Measurements from ENCODE around the gene FAM117A. TPM values are rescaled to one million over a fixed set of nuclear protein-coding genes. Genes with fewer than 3 reads are reported as not detected.

The FAM117A gene
- total RNA-seq (10 to 100 TPM; 21.8 to 24.8 TPM), polyA plus RNA-seq (85.0 TPM)

- H3K27me3 Mint-ChIP-seq = peaks cover 0 to 3% of the 10 kb centered on the region in 2 donors
- Histone ChIP-seq H3K27ac (ENCODE audit: low read depth, low read length) (peak within 1 kb of the TSS; percentile 66), H3K36me3 (ENCODE audit: insufficient read depth, low read length) (no peaks in the 10 kb centered on the region), H3K4me1 (ENCODE audit: insufficient read depth, low read length) (peaks cover 39% of the 10 kb centered on the region), H3K4me3 (ENCODE audit: low read length) (peak within 1 kb of the TSS; percentile 82), H3K27me3 (ENCODE audit: insufficient read depth, low read length, poor library complexity, severe bottlenecking) (no peaks in the 10 kb centered on the region), H3K9me3 (ENCODE audit: low read length) (no peaks in the 10 kb centered on the region)
- H3K9me3 Mint-ChIP-seq = no peaks in the 10 kb centered on the region
- ChIA-PET CTCF (interaction anchor here (0.5 to 4.0 kb wide), 18 partner anchors 10 to 195 kb away, joined by 3 to 37 read pairs (median 4); partner anchors contain the start of genes KAT7 and SLC35B1), POLR2A (interaction anchor here (0.5 to 4.9 kb wide), 17 partner anchors 8 to 87 kb away, joined by 3 to 70 read pairs (median 6); partner anchors contain the start of genes KAT7 and SLC35B1)
- peak within 1 kb of the TSS; percentile 43 to 99 (median 96) for H3K27ac Mint-ChIP-seq
- H3K4me3 Mint-ChIP-seq = peak within 1 kb of the TSS; percentile 82 to 100 (median 98)
- peak; percentile 90 to 99 (median 98) for DNase-seq
- H3K36me3 Mint-ChIP-seq = peaks cover 0 to 33% (median 0%) of the 10 kb centered on the region in 3 donors
- peaks cover 47 to 56% (median 51%) of the 10 kb centered on the region in 3 donors for H3K4me1 Mint-ChIP-seq
Measured at GRCh38 chr17:49763735-49764558, at the start of gene FAM117A. TSS of gene FAM117A (minus strand) at chr17:49764131. CDS start at chr17:49764087, 44 bp downstream.

- H3K27me3 ChIP-seq (ENCODE audit: insufficient read depth, low read length, poor library complexity, severe bottlenecking) = no peaks in the 10 kb centered on the region
- no peaks in the 10 kb centered on the region for H3K4me1 ChIP-seq (ENCODE audit: insufficient read depth, low read length)
- no peak overlapping the region for H3K4me3 Mint-ChIP-seq
- peaks cover 14 to 77% (median 24%) of the 10 kb centered on the region in 3 donors for H3K36me3 Mint-ChIP-seq
- peaks cover 0 to 2% of the 10 kb centered on the region in 2 donors for H3K27me3 Mint-ChIP-seq
- H3K4me3 ChIP-seq (ENCODE audit: low read length) = no peak overlapping the region
- no peak overlapping the region for H3K27ac ChIP-seq (ENCODE audit: low read depth, low read length)
- peaks cover 47% of the 10 kb centered on the region for H3K36me3 ChIP-seq (ENCODE audit: insufficient read depth, low read length)
- peak overlapping the region in 2 of 8 donors; percentile 20 to 39 for H3K27ac Mint-ChIP-seq
- ChIA-PET POLR2A (no interaction called here), CTCF (no interaction called here)
- H3K9me3 ChIP-seq (ENCODE audit: low read length) = no peaks in the 10 kb centered on the region
- no peak for DNase-seq
- no peaks in the 10 kb centered on the region for H3K9me3 Mint-ChIP-seq
- peaks cover 36 to 52% (median 43%) of the 10 kb centered on the region in 3 donors for H3K4me1 Mint-ChIP-seq
Measured at GRCh38 chr17:49809056-49809455, 45.1 kb upstream of the FAM117A start.

- no peaks in the 10 kb centered on the region for H3K27me3 Mint-ChIP-seq
- Histone ChIP-seq H3K4me3 (ENCODE audit: low read length) (no peak overlapping the region), H3K9me3 (ENCODE audit: low read length) (no peaks in the 10 kb centered on the region), H3K4me1 (ENCODE audit: insufficient read depth, low read length) (peaks cover 24% of the 10 kb centered on the region), H3K36me3 (ENCODE audit: insufficient read depth, low read length) (peaks cover 51% of the 10 kb centered on the region), H3K27ac (ENCODE audit: low read depth, low read length) (no peak overlapping the region), H3K27me3 (ENCODE audit: insufficient read depth, low read length, poor library complexity, severe bottlenecking) (no peaks in the 10 kb centered on the region)
- CTCF ChIA-PET = interaction anchor here (1.1 to 1.2 kb wide), 2 partner anchors 34 to 90 kb away, joined by 3 to 5 read pairs; no protein-coding TSS in a partner anchor
- peaks cover 16 to 84% (median 18%) of the 10 kb centered on the region in 3 donors for H3K36me3 Mint-ChIP-seq
- H3K27ac Mint-ChIP-seq = peak overlapping the region in 4 of 8 donors; percentile 31 to 80 (median 62)
- POLR2A ChIA-PET = interaction anchor here (1.3 kb wide), 1 partner anchor 35 kb away, joined by 3 read pairs; the partner anchor contains the start of gene FAM117A
- DNase-seq = no peak
- H3K4me1 Mint-ChIP-seq = peaks cover 46 to 63% (median 51%) of the 10 kb centered on the region in 3 donors
- no peaks in the 10 kb centered on the region for H3K9me3 Mint-ChIP-seq
- no peak overlapping the region for H3K4me3 Mint-ChIP-seq
Measured at GRCh38 chr17:49798738-49799137, 34.8 kb upstream of the FAM117A start.

- Mint-ChIP-seq H3K9me3 (no peaks in the 10 kb centered on the region), H3K27ac (peak overlapping the region in 5 of 8 donors; percentile 31 to 73 (median 51)), H3K36me3 (peaks cover 16 to 87% (median 19%) of the 10 kb centered on the region in 3 donors), H3K4me1 (peaks cover 48 to 67% (median 56%) of the 10 kb centered on the region in 3 donors), H3K4me3 (peak overlapping the region in 1 of 7 donors; percentile 23), H3K27me3 (no peaks in the 10 kb centered on the region)
- ChIA-PET POLR2A (interaction anchor here (1.3 kb wide), 1 partner anchor 34 kb away, joined by 3 read pairs; the partner anchor contains the start of gene FAM117A), CTCF (interaction anchor here (0.6 to 1.5 kb wide), 4 partner anchors 10 to 1067 kb away, joined by 3 to 5 read pairs (median 3); partner anchors contain the start of gene KAT7)
- Histone ChIP-seq H3K36me3 (ENCODE audit: insufficient read depth, low read length) (peaks cover 55% of the 10 kb centered on the region), H3K4me1 (ENCODE audit: insufficient read depth, low read length) (peaks cover 27% of the 10 kb centered on the region), H3K4me3 (ENCODE audit: low read length) (no peak overlapping the region), H3K27me3 (ENCODE audit: insufficient read depth, low read length, poor library complexity, severe bottlenecking) (no peaks in the 10 kb centered on the region), H3K27ac (ENCODE audit: low read depth, low read length) (no peak overlapping the region), H3K9me3 (ENCODE audit: low read length) (no peaks in the 10 kb centered on the region)
- DNase-seq = no peak
Measured at GRCh38 chr17:49798182-49798581, 34.3 kb upstream of the FAM117A start.

- Mint-ChIP-seq H3K27me3 (no peaks in the 10 kb centered on the region), H3K27ac (peak overlapping the region in 5 of 8 donors; percentile 21 to 87 (median 72)), H3K9me3 (no peaks in the 10 kb centered on the region), H3K36me3 (peaks cover 10 to 91% (median 18%) of the 10 kb centered on the region in 3 donors), H3K4me1 (peaks cover 65 to 82% (median 78%) of the 10 kb centered on the region in 3 donors), H3K4me3 (peak overlapping the region in 6 of 7 donors; percentile 9 to 78 (median 56))
- POLR2A ChIA-PET = no interaction called here
- Histone ChIP-seq H3K4me3 (ENCODE audit: low read length) (no peak overlapping the region), H3K9me3 (ENCODE audit: low read length) (no peaks in the 10 kb centered on the region), H3K4me1 (ENCODE audit: insufficient read depth, low read length) (peaks cover 38% of the 10 kb centered on the region), H3K27me3 (ENCODE audit: insufficient read depth, low read length, poor library complexity, severe bottlenecking) (no peaks in the 10 kb centered on the region), H3K36me3 (ENCODE audit: insufficient read depth, low read length) (peaks cover 61% of the 10 kb centered on the region), H3K27ac (ENCODE audit: low read depth, low read length) (no peak overlapping the region)
- CTCF ChIA-PET = interaction anchor here (1.5 kb wide), 1 partner anchor 238 kb away, joined by 3 read pairs; no protein-coding TSS in a partner anchor
- no peak for DNase-seq
Measured at GRCh38 chr17:49795372-49795771, 31.4 kb upstream of the FAM117A start.

- no peaks in the 10 kb centered on the region for H3K27me3 ChIP-seq (ENCODE audit: insufficient read depth, low read length, poor library complexity, severe bottlenecking)
- POLR2A ChIA-PET = no interaction called here
Measured at GRCh38 chr17:49793309-49793708, 29.4 kb upstream of the FAM117A start.

GRCh38 chr17:49789243-49789578 is 25.3 kb upstream of the FAM117A start:
- Mint-ChIP-seq H3K4me1 (peaks cover 50 to 65% (median 65%) of the 10 kb centered on the region in 3 donors), H3K4me3 (peak overlapping the region; percentile 91 to 100 (median 96)), H3K36me3 (peaks cover 0 to 57% (median 5%) of the 10 kb centered on the region in 3 donors)

More at GRCh38 chr17:49793309-49793708, 29.4 kb upstream of the FAM117A start:
- Mint-ChIP-seq H3K9me3 (no peaks in the 10 kb centered on the region), H3K4me1 (peaks cover 66 to 83% (median 80%) of the 10 kb centered on the region in 3 donors), H3K27ac (peak overlapping the region in 3 of 8 donors; percentile 20 to 66 (median 62)), H3K4me3 (peak overlapping the region in 1 of 7 donors; percentile 12), H3K36me3 (peaks cover 5 to 91% (median 13%) of the 10 kb centered on the region in 3 donors), H3K27me3 (no peaks in the 10 kb centered on the region)
- Histone ChIP-seq H3K4me1 (ENCODE audit: insufficient read depth, low read length) (peaks cover 41% of the 10 kb centered on the region), H3K9me3 (ENCODE audit: low read length) (no peaks in the 10 kb centered on the region), H3K4me3 (ENCODE audit: low read length) (no peak overlapping the region), H3K36me3 (ENCODE audit: insufficient read depth, low read length) (peaks cover 50% of the 10 kb centered on the region), H3K27ac (ENCODE audit: low read depth, low read length) (no peak overlapping the region)
- CTCF ChIA-PET = interaction anchor here (1.0 to 2.2 kb wide), 4 partner anchors 29 to 223 kb away, joined by 3 to 5 read pairs (median 4); partner anchors contain the start of genes FAM117A and SLC35B1
- no peak for DNase-seq

More at GRCh38 chr17:49789243-49789578, 25.3 kb upstream of the FAM117A start:
- no peak for DNase-seq
- Histone ChIP-seq H3K27me3 (ENCODE audit: insufficient read depth, low read length, poor library complexity, severe bottlenecking) (no peaks in the 10 kb centered on the region), H3K27ac (ENCODE audit: low read depth, low read length) (peak overlapping the region; percentile 27), H3K9me3 (ENCODE audit: low read length) (no peaks in the 10 kb centered on the region), H3K4me1 (ENCODE audit: insufficient read depth, low read length) (peaks cover 38% of the 10 kb centered on the region), H3K36me3 (ENCODE audit: insufficient read depth, low read length) (peaks cover 21% of the 10 kb centered on the region), H3K4me3 (ENCODE audit: low read length) (peak overlapping the region; percentile 65)
- POLR2A ChIA-PET = interaction anchor here (1.4 to 3.0 kb wide), 5 partner anchors 25 to 82 kb away, joined by 4 to 24 read pairs (median 8); partner anchors contain the start of genes FAM117A and SLC35B1
- CTCF ChIA-PET = interaction anchor here (0.6 to 3.1 kb wide), 3 partner anchors 26 to 109 kb away, joined by 3 to 16 read pairs (median 14); partner anchors contain the start of genes FAM117A and SLC35B1
- H3K9me3 Mint-ChIP-seq = no peaks in the 10 kb centered on the region
- peak overlapping the region; percentile 90 to 100 (median 98) for H3K27ac Mint-ChIP-seq
- no peaks in the 10 kb centered on the region for H3K27me3 Mint-ChIP-seq

All from CD8-positive, alpha-beta memory T cell (primary cell).